Stimulated activated CD4-positive, alpha-beta T cell treated with anti-CD3 and anti-CD28 coated beads, Interleukin-15, amount 100 ng/mL, for 1 hour (primary cell): Measurements from ENCODE around the gene SRGAP3.

Source experiments
- DNase-seq, 2 donors: peaks; one replicate each; pipeline ENCODE4 v3.0.0-alpha.2; 2020; ENCODE audit warnings: low read depth in 1 of 2, low spot score in 1 of 2

Gene SRGAP3

GRCh38 chr3:9147215-9147895 lies 102.1 kb downstream of the SRGAP3 start:
- no peak for DNase-seq

- no peak for DNase-seq
Measured at GRCh38 chr3:9146367-9147071, 102.9 kb downstream of the SRGAP3 start.

- DNase-seq: no peak
Measured at GRCh38 chr3:9143184-9143583, 106.3 kb downstream of the SRGAP3 start.

- no peak for DNase-seq
Measured at GRCh38 chr3:9142362-9142761, 107.1 kb downstream of the SRGAP3 start.

GRCh38 chr3:9141928-9142289 lies 107.5 kb downstream of the SRGAP3 start:
- DNase-seq: no peak

DNA sequence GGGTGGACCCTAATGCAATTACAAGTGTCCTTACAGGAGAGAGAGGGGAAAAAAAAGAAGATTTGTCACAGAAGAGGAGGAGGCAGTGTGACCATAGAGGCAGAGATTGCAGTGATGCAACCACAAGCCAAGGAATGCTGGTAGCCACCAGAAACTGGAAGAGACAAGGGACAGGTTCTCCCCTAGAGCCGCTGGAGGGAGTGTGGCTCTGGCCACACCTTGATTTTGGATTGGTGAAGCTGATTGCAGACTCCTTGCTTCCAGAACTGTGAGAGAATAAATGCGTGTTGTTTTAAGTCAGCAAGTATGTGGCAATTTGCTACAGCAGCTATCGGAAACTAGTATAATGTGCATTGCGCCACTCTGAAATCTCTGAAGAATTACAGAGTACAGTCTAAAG lies 110.1 kb downstream of the SRGAP3 start:
- DNase-seq: no peak

- no peak for DNase-seq
Measured at GRCh38 chr3:9137676-9138075, 111.8 kb downstream of the SRGAP3 start.

- no peak for DNase-seq
Measured at GRCh38 chr3:9136746-9137465, 112.5 kb downstream of the SRGAP3 start.

DNA sequence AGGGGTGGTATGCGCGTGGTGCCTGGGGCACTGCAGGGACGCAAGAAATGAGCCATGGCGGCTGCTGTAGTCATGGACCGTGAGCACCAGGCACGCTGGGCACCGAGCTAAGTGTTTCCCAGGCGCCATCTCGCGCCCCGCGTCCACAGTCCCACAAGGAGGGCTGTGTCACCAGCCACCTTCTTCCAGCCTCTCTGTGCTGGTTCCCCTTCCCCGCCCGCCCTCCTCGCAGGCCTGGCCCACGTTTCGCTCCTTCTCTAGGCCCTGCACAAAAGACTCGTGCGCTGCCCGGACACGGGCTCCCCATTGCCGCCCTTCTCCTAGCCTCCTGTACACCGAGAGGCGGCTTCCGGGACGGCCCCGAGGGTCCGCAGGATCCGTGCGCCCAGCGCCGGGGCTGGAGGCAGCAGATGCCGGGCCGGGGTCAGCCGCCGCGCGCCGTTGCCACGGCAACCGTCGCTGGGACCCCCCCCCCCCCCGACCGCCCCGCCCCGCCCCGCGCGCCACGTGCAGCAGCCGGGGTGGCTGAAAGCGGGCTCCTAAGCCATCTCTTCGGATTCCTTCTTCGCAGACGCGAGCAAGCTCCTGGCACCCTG lies 113.4 kb downstream of the SRGAP3 start:
- no peak for DNase-seq

DNA sequence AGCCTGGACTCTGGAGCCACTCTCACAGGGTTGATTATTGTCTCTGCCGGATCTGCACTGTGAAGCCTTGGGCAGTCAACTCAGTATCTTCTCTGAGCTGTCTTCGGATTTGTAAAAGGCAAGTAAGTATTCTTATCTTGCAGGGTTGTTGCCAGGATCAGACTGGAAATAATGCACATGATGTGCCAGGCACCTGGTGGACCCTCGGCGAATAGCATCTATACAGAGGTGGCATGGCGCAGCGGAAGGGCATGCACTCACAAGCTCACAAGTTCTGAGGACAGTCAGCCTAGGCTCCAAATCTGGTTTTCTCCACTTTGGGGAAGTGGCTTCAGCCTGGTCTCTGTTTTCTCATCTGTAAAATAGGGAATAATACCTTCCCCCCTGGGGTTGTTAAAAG lies 113.9 kb downstream of the SRGAP3 start:
- no peak for DNase-seq

- no peak for DNase-seq
Measured at GRCh38 chr3:9133656-9134055, 115.8 kb downstream of the SRGAP3 start.

- no peak for DNase-seq
Measured at GRCh38 chr3:9130345-9131305, 118.8 kb downstream of the SRGAP3 start.

GRCh38 chr3:9129365-9129764 lies 120.1 kb downstream of the SRGAP3 start:
- no peak for DNase-seq

DNA sequence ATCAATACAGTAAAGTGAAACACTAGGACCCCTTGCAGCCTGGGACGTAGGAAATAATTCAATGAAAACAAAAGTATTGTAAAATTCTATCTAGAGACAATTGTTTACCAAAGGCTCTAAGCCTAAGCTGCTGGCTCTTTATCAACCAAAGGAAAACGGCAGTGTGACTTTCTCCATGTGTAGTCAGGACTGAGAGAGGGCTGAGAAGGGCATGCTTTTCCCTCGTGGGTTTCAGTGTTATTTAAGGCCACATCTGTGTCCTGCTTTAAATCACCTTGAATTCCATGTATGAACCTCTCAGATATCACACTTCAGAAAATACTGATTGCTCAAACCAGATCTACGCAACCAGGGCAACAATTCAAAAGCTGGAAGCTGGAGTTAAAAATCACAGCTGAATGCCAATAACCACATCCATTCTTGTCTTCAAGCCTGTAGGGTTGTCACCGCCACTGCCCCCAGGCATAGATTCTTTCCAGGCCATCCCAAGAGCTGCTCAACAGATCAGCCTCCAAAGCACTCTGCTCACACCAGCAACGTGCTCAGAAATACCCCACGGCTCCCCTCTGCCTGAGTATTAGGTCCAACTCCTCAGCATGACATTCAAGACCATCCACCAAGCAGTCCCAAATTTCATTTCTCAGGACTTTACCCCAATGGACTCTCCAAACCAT lies 124.0 kb downstream of the SRGAP3 start:
- DNase-seq: no peak

DNA sequence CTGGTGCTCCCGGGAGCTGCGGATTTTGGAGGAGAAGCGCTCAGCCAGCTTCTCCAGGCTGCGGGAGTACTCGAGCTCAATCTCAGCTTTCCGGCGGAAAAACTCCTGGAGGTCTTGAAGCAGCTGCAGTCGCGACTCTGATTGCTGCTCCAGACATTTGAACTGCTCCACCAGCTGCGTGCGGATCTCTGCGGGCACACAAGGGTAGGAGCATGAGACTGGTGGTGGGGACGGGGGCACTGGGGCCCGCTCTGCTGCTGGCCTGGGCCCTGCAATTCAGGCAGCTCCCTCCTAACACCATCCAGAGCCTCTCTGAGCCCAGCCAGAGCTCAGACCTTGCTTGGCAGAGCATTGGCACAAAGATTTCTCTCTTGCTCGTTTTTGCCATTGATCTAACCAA lies 124.7 kb downstream of the SRGAP3 start:
- no peak for DNase-seq

GRCh38 chr3:9123840-9124239 lies 125.6 kb downstream of the SRGAP3 start:
- no peak for DNase-seq

DNA sequence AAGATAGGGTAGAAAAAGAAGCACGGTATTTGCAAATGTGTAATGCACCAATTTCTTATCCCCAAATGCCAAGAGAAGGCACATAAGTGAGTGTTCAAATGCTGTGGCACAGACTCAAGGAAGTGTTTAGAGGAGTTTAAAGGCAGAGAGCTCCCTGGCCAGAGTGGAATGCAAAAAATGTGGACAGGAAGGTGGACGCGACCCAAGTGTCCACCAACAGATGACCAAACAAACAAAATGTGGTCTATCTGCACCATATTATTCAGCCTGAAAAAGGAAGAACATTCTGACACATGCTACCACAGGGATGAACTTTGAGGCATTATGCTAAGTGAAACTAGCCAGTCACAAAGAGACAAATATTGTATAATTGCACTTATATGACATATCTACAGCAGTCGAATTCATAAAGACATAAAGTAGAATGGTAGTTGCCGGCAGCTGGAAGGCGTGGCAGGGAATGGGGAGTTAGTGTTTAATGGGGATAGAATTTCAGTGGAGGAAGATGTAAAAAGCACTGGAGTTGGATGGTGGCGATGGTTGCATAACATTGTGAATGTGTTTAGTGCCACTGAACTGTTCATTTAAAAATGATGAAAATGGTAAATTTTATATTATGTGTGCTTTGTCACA lies 126.6 kb downstream of the SRGAP3 start:
- DNase-seq: no peak

GRCh38 chr3:9121366-9122001 lies 128.0 kb downstream of the SRGAP3 start:
- no peak for DNase-seq

DNA sequence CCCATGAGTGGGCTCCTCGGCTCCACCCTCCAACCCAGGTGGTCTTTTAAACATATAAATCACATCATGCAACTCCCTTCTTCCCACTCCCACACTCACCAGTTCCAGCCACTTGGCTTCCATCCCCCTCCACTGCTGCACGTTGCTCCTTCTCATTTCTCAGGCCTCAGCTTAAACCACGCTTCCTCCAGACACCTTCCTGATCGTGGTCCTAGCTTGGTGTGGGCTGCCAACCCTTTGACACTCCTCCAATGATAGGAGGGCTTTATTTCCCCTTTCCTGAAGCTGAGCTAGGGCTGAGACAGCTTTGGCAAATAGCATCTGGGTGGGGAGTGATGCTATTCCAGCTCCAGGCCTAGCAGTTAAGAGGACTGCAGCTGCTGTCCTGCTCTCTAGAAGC lies 130.1 kb downstream of the SRGAP3 start:
- DNase-seq: no peak
